Measurements from ENCODE around the gene SV2A.
A peak's percentile ranks its signal among the peaks of the same experiment; 100 is the strongest.

SV2A gene, protein sequence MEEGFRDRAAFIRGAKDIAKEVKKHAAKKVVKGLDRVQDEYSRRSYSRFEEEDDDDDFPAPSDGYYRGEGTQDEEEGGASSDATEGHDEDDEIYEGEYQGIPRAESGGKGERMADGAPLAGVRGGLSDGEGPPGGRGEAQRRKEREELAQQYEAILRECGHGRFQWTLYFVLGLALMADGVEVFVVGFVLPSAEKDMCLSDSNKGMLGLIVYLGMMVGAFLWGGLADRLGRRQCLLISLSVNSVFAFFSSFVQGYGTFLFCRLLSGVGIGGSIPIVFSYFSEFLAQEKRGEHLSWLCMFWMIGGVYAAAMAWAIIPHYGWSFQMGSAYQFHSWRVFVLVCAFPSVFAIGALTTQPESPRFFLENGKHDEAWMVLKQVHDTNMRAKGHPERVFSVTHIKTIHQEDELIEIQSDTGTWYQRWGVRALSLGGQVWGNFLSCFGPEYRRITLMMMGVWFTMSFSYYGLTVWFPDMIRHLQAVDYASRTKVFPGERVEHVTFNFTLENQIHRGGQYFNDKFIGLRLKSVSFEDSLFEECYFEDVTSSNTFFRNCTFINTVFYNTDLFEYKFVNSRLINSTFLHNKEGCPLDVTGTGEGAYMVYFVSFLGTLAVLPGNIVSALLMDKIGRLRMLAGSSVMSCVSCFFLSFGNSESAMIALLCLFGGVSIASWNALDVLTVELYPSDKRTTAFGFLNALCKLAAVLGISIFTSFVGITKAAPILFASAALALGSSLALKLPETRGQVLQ

DNA sequence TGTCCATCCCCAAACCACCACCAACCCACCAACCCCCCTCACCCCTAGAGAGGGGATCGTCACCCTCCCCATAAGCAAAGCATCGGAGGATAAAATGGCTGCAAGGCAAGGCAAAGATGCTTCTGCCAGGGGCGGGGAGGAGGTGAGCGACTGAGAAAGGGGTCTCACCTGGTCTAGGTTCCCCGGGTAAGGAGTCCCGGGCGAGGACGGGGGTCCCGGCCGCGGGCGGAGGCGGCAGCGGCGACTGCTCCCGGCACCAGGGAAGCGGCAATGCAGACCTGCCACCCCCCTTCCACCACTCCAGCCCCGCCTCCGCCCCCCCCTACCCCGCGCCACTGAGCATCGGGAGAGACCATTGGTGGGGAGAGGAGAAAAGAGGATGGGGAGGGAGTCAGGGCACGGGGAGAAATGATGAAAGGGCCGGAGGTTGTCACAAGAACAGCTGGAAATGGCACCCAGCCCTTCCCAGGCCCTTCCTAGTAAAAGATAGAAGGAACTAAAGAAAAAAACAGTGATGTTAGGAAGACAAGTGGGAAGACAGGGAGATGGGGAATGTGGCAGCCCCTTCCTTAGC, at the start of gene SV2A:
SV2A (minus strand) TSS at position 274 of the 574 bp plus-strand sequence. CDS start 4,004 bp downstream, outside the sequence.
- TF ChIP-seq FOXK2 (IDR thresholded peaks at IDR 0.05) (no peak), BHLHE40 (IDR thresholded peaks at IDR 0.05; ENCODE audit: borderline replicate concordance) (no peak), L3MBTL2 (conservative IDR thresholded peaks at IDR 0.05) (no peak; the same call in 1 of the 2 replicates), ZNF384 (IDR thresholded peaks at IDR 0.05) (no peak), LEF1 (IDR thresholded peaks at IDR 0.05; ENCODE audit: borderline replicate concordance) (no peak), SUZ12 (IDR thresholded peaks at IDR 0.05) (no peak), CTBP1 (IDR thresholded peaks at IDR 0.05; ENCODE audit: borderline replicate concordance) (no peak), ELF4 (IDR thresholded peaks at IDR 0.05) (no peak), FOXA1 (IDR thresholded peaks at IDR 0.05) (no peak), ARNT (IDR thresholded peaks at IDR 0.05) (no peak), HDGF (IDR thresholded peaks at IDR 0.05; ENCODE audit: borderline replicate concordance) (no peak), NFRKB (IDR thresholded peaks at IDR 0.05) (no peak), TARDBP (IDR thresholded peaks at IDR 0.05) (no peak), SP1 (IDR thresholded peaks at IDR 0.05) (no peak), FOXM1 (IDR thresholded peaks at IDR 0.05; ENCODE audit: borderline replicate concordance) (no peak)
- TF ChIP-seq, protein P1, sequence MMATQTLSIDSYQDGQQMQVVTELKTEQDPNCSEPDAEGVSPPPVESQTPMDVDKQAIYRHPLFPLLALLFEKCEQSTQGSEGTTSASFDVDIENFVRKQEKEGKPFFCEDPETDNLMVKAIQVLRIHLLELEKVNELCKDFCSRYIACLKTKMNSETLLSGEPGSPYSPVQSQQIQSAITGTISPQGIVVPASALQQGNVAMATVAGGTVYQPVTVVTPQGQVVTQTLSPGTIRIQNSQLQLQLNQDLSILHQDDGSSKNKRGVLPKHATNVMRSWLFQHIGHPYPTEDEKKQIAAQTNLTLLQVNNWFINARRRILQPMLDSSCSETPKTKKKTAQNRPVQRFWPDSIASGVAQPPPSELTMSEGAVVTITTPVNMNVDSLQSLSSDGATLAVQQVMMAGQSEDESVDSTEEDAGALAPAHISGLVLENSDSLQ (IDR thresholded peaks at IDR 0.05): no peak

DNA sequence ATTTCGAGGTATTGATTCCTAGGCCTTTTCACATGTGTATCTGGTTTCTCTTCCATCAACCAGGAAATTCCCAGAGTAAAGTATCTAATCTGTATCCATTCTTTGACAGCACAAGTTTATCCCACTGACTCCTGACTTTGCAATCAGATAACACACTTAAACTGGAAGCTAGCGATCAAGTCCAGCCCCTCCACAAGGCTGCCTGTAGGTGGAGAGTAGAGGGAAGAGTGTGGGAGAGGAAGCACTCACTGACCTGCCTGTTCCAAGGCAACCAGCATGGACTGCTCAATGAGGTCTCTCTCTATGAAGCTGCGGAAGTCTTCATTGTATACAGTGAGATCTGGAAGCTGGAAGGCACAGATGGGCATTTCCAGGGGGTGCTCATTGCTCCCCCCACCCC, 49.4 kb upstream of the SV2A start:
- no peak for DNase-seq (ENCODE audit: extremely low spot score)
- CTCF ChIA-PET: no interaction called here
- TF ChIP-seq ZNF384 (IDR thresholded peaks at IDR 0.05) (no peak), LEF1 (IDR thresholded peaks at IDR 0.05; ENCODE audit: borderline replicate concordance) (no peak), SUZ12 (IDR thresholded peaks at IDR 0.05) (no peak)
- TF ChIP-seq, protein P1 (IDR thresholded peaks at IDR 0.05): no peak
- POLR2A ChIA-PET: interaction anchor here (0.6 kb wide), 1 partner anchor 100 kb away, joined by 3 read pairs; no protein-coding TSS in a partner anchor

More for the DNA sequence above, at the start of gene SV2A:
- CTCF ChIA-PET: no interaction called here
- DNase-seq (ENCODE audit: extremely low spot score): peak; percentile 68
- POLR2A ChIA-PET: interaction anchor here (0.6 to 1.3 kb wide), 6 partner anchors 10 to 611 kb away, joined by 3 to 7 read pairs (median 3); partner anchors contain the start of gene SF3B4

DNA sequence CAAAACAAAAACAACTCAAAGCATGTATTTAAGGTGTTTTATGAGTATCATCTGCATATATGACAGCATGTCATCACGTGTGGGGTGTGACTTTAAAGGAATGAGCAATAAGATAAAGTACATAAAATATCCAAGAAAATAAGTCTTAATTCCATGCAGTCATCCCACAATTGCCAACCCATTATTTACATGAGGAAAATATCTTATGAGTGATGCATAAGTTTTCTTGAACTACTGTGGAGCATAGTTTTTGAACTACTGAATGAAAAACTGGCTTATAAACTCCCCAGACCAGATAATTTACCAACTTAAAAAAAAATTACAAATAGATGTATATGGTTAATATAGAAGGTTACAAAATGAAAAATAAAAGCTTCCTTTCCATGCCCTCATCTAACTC, 48.8 kb upstream of the SV2A start:
- TF ChIP-seq ARNT (IDR thresholded peaks at IDR 0.05): no peak
- TF ChIP-seq FOXA1 (IDR thresholded peaks at IDR 0.05): no peak
- TF ChIP-seq CTBP1 (IDR thresholded peaks at IDR 0.05; ENCODE audit: borderline replicate concordance): no peak
- TF ChIP-seq LEF1 (IDR thresholded peaks at IDR 0.05; ENCODE audit: borderline replicate concordance): no peak
- TF ChIP-seq L3MBTL2 (conservative IDR thresholded peaks at IDR 0.05): no peak
- no peak for TF ChIP-seq NFRKB (IDR thresholded peaks at IDR 0.05)
- no peak for TF ChIP-seq HDGF (IDR thresholded peaks at IDR 0.05; ENCODE audit: borderline replicate concordance)
- TF ChIP-seq ELF4 (IDR thresholded peaks at IDR 0.05): no peak
- TF ChIP-seq, protein P1 (IDR thresholded peaks at IDR 0.05): no peak
- TF ChIP-seq SP1 (IDR thresholded peaks at IDR 0.05): no peak
- no peak for TF ChIP-seq FOXM1 (IDR thresholded peaks at IDR 0.05; ENCODE audit: borderline replicate concordance)
- TF ChIP-seq BHLHE40 (IDR thresholded peaks at IDR 0.05; ENCODE audit: borderline replicate concordance): no peak
- TF ChIP-seq FOXK2 (IDR thresholded peaks at IDR 0.05): no peak
- ChIA-PET CTCF (no interaction called here), POLR2A (interaction anchor here (0.6 kb wide), 1 partner anchor 101 kb away, joined by 3 read pairs; no protein-coding TSS in a partner anchor)
- DNase-seq (ENCODE audit: extremely low spot score): no peak

DNA sequence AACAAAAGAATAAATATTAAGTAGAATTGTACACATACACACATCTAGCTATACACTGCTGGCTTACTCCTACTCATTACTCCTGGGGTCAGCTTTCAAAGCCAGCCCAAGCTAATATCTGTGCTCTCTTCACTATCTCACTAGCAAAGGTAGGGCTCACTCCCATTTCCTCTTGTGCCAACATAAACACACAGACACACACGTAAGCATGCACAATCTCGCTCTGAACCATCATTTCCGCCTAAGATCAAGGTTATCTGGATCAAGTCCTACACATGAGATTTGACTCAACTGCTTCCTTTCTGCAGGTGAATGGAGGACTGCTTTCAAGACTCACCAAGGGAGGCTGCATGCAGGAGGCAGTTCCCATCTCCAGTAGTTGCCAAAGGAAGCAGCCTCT, 47.8 kb upstream of the SV2A start:
- no peak for TF ChIP-seq FOXK2 (IDR thresholded peaks at IDR 0.05)
- no peak for TF ChIP-seq FOXM1 (IDR thresholded peaks at IDR 0.05; ENCODE audit: borderline replicate concordance)
- no peak for TF ChIP-seq SP1 (IDR thresholded peaks at IDR 0.05)
- TF ChIP-seq ARNT (IDR thresholded peaks at IDR 0.05): no peak
- TF ChIP-seq ZNF384 (IDR thresholded peaks at IDR 0.05): no peak
- TF ChIP-seq SUZ12 (IDR thresholded peaks at IDR 0.05): no peak
- no peak for TF ChIP-seq NFRKB (IDR thresholded peaks at IDR 0.05)
- no peak for TF ChIP-seq HDGF (IDR thresholded peaks at IDR 0.05; ENCODE audit: borderline replicate concordance)
- TF ChIP-seq TARDBP (IDR thresholded peaks at IDR 0.05): no peak
- TF ChIP-seq CTBP1 (IDR thresholded peaks at IDR 0.05; ENCODE audit: borderline replicate concordance): no peak
- TF ChIP-seq ELF4 (IDR thresholded peaks at IDR 0.05): no peak
- no peak for TF ChIP-seq LEF1 (IDR thresholded peaks at IDR 0.05; ENCODE audit: borderline replicate concordance)
- no peak for TF ChIP-seq L3MBTL2 (conservative IDR thresholded peaks at IDR 0.05)
- TF ChIP-seq BHLHE40 (IDR thresholded peaks at IDR 0.05; ENCODE audit: borderline replicate concordance): no peak
- TF ChIP-seq, protein P1 (IDR thresholded peaks at IDR 0.05): no peak
- no peak for TF ChIP-seq FOXA1 (IDR thresholded peaks at IDR 0.05)
- ChIA-PET POLR2A (no interaction called here), CTCF (no interaction called here)
- DNase-seq (ENCODE audit: extremely low spot score): no peak
